Neural cell (in vitro differentiated cells): ENCODE results near the gene CYBRD1. TPM values are rescaled to one million over a fixed set of nuclear protein-coding genes. Genes with fewer than 3 reads are reported as not detected.

Experiments
- H2AFZ ChIP-seq: fragments of 200-600, 300-800 bp; sonication (generic), shearing (Covaris generic); 2 replicates; pipeline ENCODE4 v1.6.0; 2014; ENCODE audit warnings: low read depth, mild to moderate bottlenecking, antibody characterized with exemption, low read length, moderate library complexity
- H3F3A ChIP-seq: fragments of 200-600 bp; shearing (Covaris generic); 2 replicates; pipeline ENCODE4 v1.6.1; 2016; ENCODE audit warnings: mild to moderate bottlenecking, moderate library complexity, mixed read lengths, antibody characterized with exemption, low read length; ENCODE audit not compliant: insufficient read depth, poor library complexity, severe bottlenecking
- H3K27ac ChIP-seq: fragments of 200-600, 300-800 bp; sonication (generic), shearing (Covaris generic); 2 replicates; pipeline ENCODE4 v1.5.1; 2014; ENCODE audit warnings: mild to moderate bottlenecking, low read length, moderate library complexity
- H3K27me3 ChIP-seq: fragments of 300-800, 200-600 bp; sonication (generic), shearing (Covaris generic); 2 replicates; pipeline ENCODE4 v1.6.0; 2014; ENCODE audit warnings: mild to moderate bottlenecking, low read depth, low read length, moderate library complexity; ENCODE audit not compliant: insufficient read depth
- H3K36me3 ChIP-seq: fragments of 300-800, 200-600 bp; sonication (generic), shearing (Covaris generic); 2 replicates; pipeline ENCODE4 v1.5.1; 2014; ENCODE audit warnings: mild to moderate bottlenecking, antibody characterized with exemption, low read length, moderate library complexity; ENCODE audit not compliant: insufficient read depth
- H3K4me2 ChIP-seq: fragments of 300-800, 200-600 bp; sonication (generic), shearing (Covaris generic); 2 replicates; pipeline ENCODE4 v1.6.0; 2014; ENCODE audit warnings: mild to moderate bottlenecking, low read length
- H3K4me3 ChIP-seq: fragments of 300-800, 200-600 bp; sonication (generic), shearing (Covaris generic); 2 replicates; pipeline ENCODE4 v1.5.1; 2014; ENCODE audit warnings: mild to moderate bottlenecking, low read length, moderate library complexity
- H3K79me2 ChIP-seq: fragments of 200-600 bp; shearing (Covaris generic); replicated peaks from 2 replicates; pipeline ENCODE4 v1.6.0; 2014; ENCODE audit warnings: mild to moderate bottlenecking, low read length, moderate library complexity; ENCODE audit not compliant: insufficient read depth
- H3K9ac ChIP-seq: fragments of 300-800, 200-600 bp; sonication (generic), shearing (Covaris generic); 2 replicates; pipeline ENCODE4 v1.6.1; 2016; ENCODE audit warnings: mild to moderate bottlenecking, low read length, mixed read lengths
- H3K9me2 ChIP-seq: fragments of 200-600 bp; shearing (Covaris generic); 2 replicates; pipeline ENCODE4 v1.6.1; 2016; ENCODE audit warnings: mild to moderate bottlenecking, low read length, mixed read lengths; ENCODE audit not compliant: insufficient read depth
- H3K9me3 ChIP-seq: fragments of 200-600, 300-800 bp; sonication (generic), shearing (Covaris generic); 2 replicates; pipeline ENCODE4 v1.6.1; 2016; ENCODE audit warnings: mild to moderate bottlenecking, mixed run types, low read length, moderate library complexity, mixed read lengths
- H4K20me1 ChIP-seq: fragments of 200-600 bp; shearing (Covaris generic); 2 replicates; pipeline ENCODE4 v1.6.1; 2016; ENCODE audit warnings: mild to moderate bottlenecking, mixed run types; ENCODE audit not compliant: insufficient read depth
- CTCF ChIP-seq: fragments of 450-650 bp; IDR thresholded peaks from 2 replicates; pipeline ENCODE4 v1.5.1; 2014; ENCODE audit warnings: antibody characterized with exemption, mild to moderate bottlenecking, moderate library complexity; ENCODE audit not compliant: poor library complexity, severe bottlenecking
- EP300 ChIP-seq: fragments of 450-650 bp; conservative IDR thresholded peaks from 2 replicates; pipeline ENCODE4 v1.6.1; 2014; ENCODE audit warnings: antibody characterized with exemption, mild to moderate bottlenecking, moderate library complexity; ENCODE audit not compliant: poor library complexity, severe bottlenecking
- EZH2 ChIP-seq: fragments of 200-600, 300-800 bp; shearing (Covaris generic), sonication (generic); IDR thresholded peaks from 2 replicates; pipeline ENCODE4 v1.6.1; 2014; ENCODE audit warnings: antibody characterized with exemption, low read length, borderline replicate concordance, mild to moderate bottlenecking; ENCODE audit not compliant: insufficient read depth, poor library complexity, severe bottlenecking
- MXI1 ChIP-seq: fragments of 450-650 bp; conservative IDR thresholded peaks from 2 replicates; pipeline ENCODE4 v1.6.1; 2014; ENCODE audit warnings: antibody characterized with exemption, mild to moderate bottlenecking; ENCODE audit not compliant: poor library complexity, severe bottlenecking
- POLR2AphosphoS5 ChIP-seq: IDR thresholded peaks from 2 replicates; pipeline ENCODE4 v1.6.1; 2012
- RAD21 ChIP-seq: fragments of 450-650 bp; conservative IDR thresholded peaks from 2 replicates; pipeline ENCODE4 v1.6.1; 2014; ENCODE audit warnings: antibody characterized with exemption, mild to moderate bottlenecking, moderate library complexity
- REST ChIP-seq: IDR thresholded peaks from 2 replicates; pipeline ENCODE4 v1.6.1; 2012; ENCODE audit warnings: borderline replicate concordance
- SMC3 ChIP-seq: fragments of 450-650 bp; conservative IDR thresholded peaks from 2 replicates; pipeline ENCODE4 v1.6.1; 2014; ENCODE audit warnings: antibody characterized with exemption, mild to moderate bottlenecking, moderate library complexity; ENCODE audit not compliant: poor library complexity
- TAF1 ChIP-seq: IDR thresholded peaks from 2 replicates; pipeline ENCODE4 v1.6.1; 2012; ENCODE audit warnings: low read depth
- polyA plus RNA-seq: library from polyadenylated mRNA; depleted of rRNA; stranded (reverse); fragments of >200 nt; gene quantifications from 2 replicates; pipeline ENCODE4 v1.2.3, GENCODE V29; 2014

Gene CYBRD1
- polyA plus RNA-seq, 1 donor from 2014 or later, result 0.10 TPM

GRCh38 chr2:171487803-171488259 lies 34.4 kb upstream of the CYBRD1 start:
- Histone ChIP-seq H3K27me3 (no peaks in the 10 kb centered on the region), H3K27ac (no peak overlapping the region)

GRCh38 chr2:171490577-171490976 lies 31.7 kb upstream of the CYBRD1 start:
- Histone ChIP-seq H4K20me1 (no peaks in the 10 kb centered on the region), H3K4me3 (no peak overlapping the region), H2AFZ (no peak overlapping the region)
- no peak for TF ChIP-seq RAD21
- TF ChIP-seq EP300, result no peak
- TF ChIP-seq REST, result no peak
- TF ChIP-seq CTCF, result no peak
- no peak for TF ChIP-seq MXI1
- no peak for TF ChIP-seq POLR2AphosphoS5
- no peak for TF ChIP-seq TAF1

More at GRCh38 chr2:171487803-171488259, 34.4 kb upstream of the CYBRD1 start:
- H3K79me2 ChIP-seq, result no peaks in the 10 kb centered on the region
- TF ChIP-seq EZH2, result no peak
- TF ChIP-seq SMC3, result no peak
- TF ChIP-seq RAD21, result no peak
- TF ChIP-seq POLR2AphosphoS5, result no peak
- TF ChIP-seq MXI1, result no peak
- TF ChIP-seq TAF1, result no peak
- no peak for TF ChIP-seq EP300
- no peak for TF ChIP-seq REST
- TF ChIP-seq CTCF, result no peak
- H3K9me3 ChIP-seq, result no peaks in the 10 kb centered on the region
- no peaks in the 10 kb centered on the region for H4K20me1 ChIP-seq
- H3K36me3 ChIP-seq, result no peaks in the 10 kb centered on the region
- H3K9ac ChIP-seq, result no peak overlapping the region
- H3K9me2 ChIP-seq, result no peaks in the 10 kb centered on the region
- no peak overlapping the region for H3K4me2 ChIP-seq
- no peak overlapping the region for H2AFZ ChIP-seq
- H3F3A ChIP-seq, result no peaks in the 10 kb centered on the region
- H3K4me3 ChIP-seq, result no peak overlapping the region

More at GRCh38 chr2:171490577-171490976, 31.7 kb upstream of the CYBRD1 start:
- Histone ChIP-seq H3K9me2 (no peaks in the 10 kb centered on the region), H3K27ac (no peak overlapping the region), H3K27me3 (no peaks in the 10 kb centered on the region), H3F3A (no peaks in the 10 kb centered on the region), H3K4me2 (no peak overlapping the region), H3K79me2 (no peaks in the 10 kb centered on the region), H3K36me3 (no peaks in the 10 kb centered on the region), H3K9me3 (no peaks in the 10 kb centered on the region), H3K9ac (no peak overlapping the region)
